ENCODE data around the gene STARD13. TPM values are rescaled to one million over a fixed set of nuclear protein-coding genes. Genes with fewer than 3 reads are reported as not detected.

The STARD13 gene
- total RNA-seq, 1 experiment from 2014 or later = 11.3 TPM

DNA sequence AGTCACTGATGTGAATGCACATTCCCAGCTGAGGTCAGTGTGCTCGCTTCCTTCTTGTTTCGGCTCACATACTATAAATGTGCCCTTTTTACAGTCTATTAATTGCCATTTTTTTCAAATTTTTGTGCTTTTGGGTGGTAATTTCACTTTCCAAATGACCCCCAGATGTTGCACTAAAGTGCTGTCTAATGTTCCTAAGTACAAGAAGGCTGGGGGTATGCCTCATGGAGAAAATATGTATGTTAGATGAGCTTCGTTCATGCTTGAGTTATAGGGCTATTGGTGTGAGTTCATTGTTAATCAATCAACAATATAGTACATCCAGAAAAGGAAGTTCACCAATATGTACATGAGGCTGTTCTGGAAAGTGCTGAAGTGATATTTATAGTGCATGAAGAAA lies 184.7 kb downstream of the STARD13 start:
- no peak overlapping the region for H3K4me3 Mint-ChIP-seq (ENCODE audit: low read depth, unreplicated experiment)
- intact Hi-C loops (cut with micrococcal nuclease; ENCODE audit: unreplicated experiment) = no loop called here
- H3K27me3 Mint-ChIP-seq (ENCODE audit: unreplicated experiment) = no peaks in the 10 kb centered on the region
- TF ChIP-seq, protein P1, sequence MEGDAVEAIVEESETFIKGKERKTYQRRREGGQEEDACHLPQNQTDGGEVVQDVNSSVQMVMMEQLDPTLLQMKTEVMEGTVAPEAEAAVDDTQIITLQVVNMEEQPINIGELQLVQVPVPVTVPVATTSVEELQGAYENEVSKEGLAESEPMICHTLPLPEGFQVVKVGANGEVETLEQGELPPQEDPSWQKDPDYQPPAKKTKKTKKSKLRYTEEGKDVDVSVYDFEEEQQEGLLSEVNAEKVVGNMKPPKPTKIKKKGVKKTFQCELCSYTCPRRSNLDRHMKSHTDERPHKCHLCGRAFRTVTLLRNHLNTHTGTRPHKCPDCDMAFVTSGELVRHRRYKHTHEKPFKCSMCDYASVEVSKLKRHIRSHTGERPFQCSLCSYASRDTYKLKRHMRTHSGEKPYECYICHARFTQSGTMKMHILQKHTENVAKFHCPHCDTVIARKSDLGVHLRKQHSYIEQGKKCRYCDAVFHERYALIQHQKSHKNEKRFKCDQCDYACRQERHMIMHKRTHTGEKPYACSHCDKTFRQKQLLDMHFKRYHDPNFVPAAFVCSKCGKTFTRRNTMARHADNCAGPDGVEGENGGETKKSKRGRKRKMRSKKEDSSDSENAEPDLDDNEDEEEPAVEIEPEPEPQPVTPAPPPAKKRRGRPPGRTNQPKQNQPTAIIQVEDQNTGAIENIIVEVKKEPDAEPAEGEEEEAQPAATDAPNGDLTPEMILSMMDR (IDR thresholded peaks at IDR 0.05; ENCODE audit: unreplicated experiment) = no peak
- H3K36me3 Mint-ChIP-seq (ENCODE audit: insufficient read depth, unreplicated experiment) = no peaks in the 10 kb centered on the region
- BruUV-seq (replicated peaks) = no TSS peak
- CTCF ChIA-PET = no interaction called here
- H3K9me3 Mint-ChIP-seq (ENCODE audit: low read depth, unreplicated experiment) = no peaks in the 10 kb centered on the region
- no peak overlapping the region for H3K27ac Mint-ChIP-seq (ENCODE audit: unreplicated experiment)
- no peaks in the 10 kb centered on the region for H3K4me1 Mint-ChIP-seq (ENCODE audit: low read depth, unreplicated experiment)
- DNase-seq = no peak

GRCh38 chr13:33099860-33100259 lies 185.7 kb downstream of the STARD13 start:
- TF ChIP-seq, protein P1 (IDR thresholded peaks at IDR 0.05; ENCODE audit: unreplicated experiment) = no peak
- no peak overlapping the region for H3K27ac Mint-ChIP-seq (ENCODE audit: unreplicated experiment)
- BruUV-seq (replicated peaks) = no TSS peak
- CTCF ChIA-PET = no interaction called here
- no peak overlapping the region for H3K4me3 Mint-ChIP-seq (ENCODE audit: low read depth, unreplicated experiment)
- H3K27me3 Mint-ChIP-seq (ENCODE audit: unreplicated experiment) = no peaks in the 10 kb centered on the region
- H3K4me1 Mint-ChIP-seq (ENCODE audit: low read depth, unreplicated experiment) = no peaks in the 10 kb centered on the region
- no peaks in the 10 kb centered on the region for H3K36me3 Mint-ChIP-seq (ENCODE audit: insufficient read depth, unreplicated experiment)
- intact Hi-C loops (cut with micrococcal nuclease; ENCODE audit: unreplicated experiment) = no loop called here
- no peak for DNase-seq
- H3K9me3 Mint-ChIP-seq (ENCODE audit: low read depth, unreplicated experiment) = no peaks in the 10 kb centered on the region

DNA sequence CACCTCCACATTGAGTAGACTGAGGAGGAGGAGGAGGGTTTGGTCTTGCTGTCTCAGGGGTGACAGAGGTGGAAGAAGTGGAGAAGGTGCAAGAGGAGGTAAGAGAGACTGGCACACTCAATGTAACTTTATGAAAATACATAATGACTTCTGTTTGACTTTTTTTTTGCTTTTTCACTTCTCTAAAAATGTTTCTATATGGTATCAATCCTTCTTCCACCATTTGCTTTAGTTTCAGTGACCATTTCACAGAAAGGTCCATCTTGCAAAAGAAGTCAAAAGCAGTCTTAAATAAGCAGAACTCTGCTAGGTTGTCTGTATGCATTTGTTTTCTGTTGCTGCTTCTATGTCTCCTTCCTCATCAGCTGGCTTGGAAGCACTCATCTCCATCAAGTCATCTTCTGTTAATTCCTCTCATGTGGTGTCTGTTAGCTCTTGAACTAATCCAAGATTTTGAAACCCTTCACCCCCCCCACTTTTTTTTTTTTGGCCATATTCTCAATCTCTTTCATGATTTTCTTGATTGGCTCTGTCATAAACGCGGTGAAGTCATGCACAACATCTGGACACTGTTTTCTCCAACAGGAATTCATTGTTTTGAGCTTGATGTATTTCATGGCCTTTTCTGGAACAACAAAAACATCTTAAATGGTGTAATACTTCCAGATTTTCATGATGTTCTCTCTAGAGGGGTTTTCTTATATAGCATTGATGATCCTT lies 188.5 kb downstream of the STARD13 start:
- CTCF ChIA-PET = no interaction called here

GRCh38 chr13:33092073-33092987 lies 193.2 kb downstream of the STARD13 start:
- no peak for DNase-seq
- no peak overlapping the region for H3K27ac Mint-ChIP-seq (ENCODE audit: unreplicated experiment)
- CTCF ChIA-PET = no interaction called here
- TF ChIP-seq, protein P1 (IDR thresholded peaks at IDR 0.05; ENCODE audit: unreplicated experiment) = no peak
- no peaks in the 10 kb centered on the region for H3K27me3 Mint-ChIP-seq (ENCODE audit: unreplicated experiment)
- H3K9me3 Mint-ChIP-seq (ENCODE audit: low read depth, unreplicated experiment) = no peaks in the 10 kb centered on the region
- H3K4me3 Mint-ChIP-seq (ENCODE audit: low read depth, unreplicated experiment) = no peak overlapping the region
- intact Hi-C loops (cut with micrococcal nuclease; ENCODE audit: unreplicated experiment) = no loop called here
- H3K4me1 Mint-ChIP-seq (ENCODE audit: low read depth, unreplicated experiment) = no peaks in the 10 kb centered on the region
- BruUV-seq (replicated peaks) = no TSS peak
- H3K36me3 Mint-ChIP-seq (ENCODE audit: insufficient read depth, unreplicated experiment) = no peaks in the 10 kb centered on the region

More for the DNA sequence above, 188.5 kb downstream of the STARD13 start:
- TF ChIP-seq, protein P1 (IDR thresholded peaks at IDR 0.05; ENCODE audit: unreplicated experiment) = no peak
- Mint-ChIP-seq H3K9me3 (ENCODE audit: low read depth, unreplicated experiment) (no peaks in the 10 kb centered on the region), H3K27ac (ENCODE audit: unreplicated experiment) (no peak overlapping the region), H3K4me1 (ENCODE audit: low read depth, unreplicated experiment) (no peaks in the 10 kb centered on the region), H3K4me3 (ENCODE audit: low read depth, unreplicated experiment) (no peak overlapping the region), H3K36me3 (ENCODE audit: insufficient read depth, unreplicated experiment) (no peaks in the 10 kb centered on the region), H3K27me3 (ENCODE audit: unreplicated experiment) (no peaks in the 10 kb centered on the region)
- DNase-seq = no peak
- BruUV-seq (replicated peaks) = no TSS peak
- intact Hi-C loops (cut with micrococcal nuclease; ENCODE audit: unreplicated experiment) = no loop called here

All from Calu3 (cell line).